DND-41 (cell line): Measurements from ENCODE around the gene C6.

Experiments
- ATAC-seq: fragments of 200-7000 bp; cut with Tn5 transposase; 3 replicates; pipeline ENCODE4 v1.9.1; 2021; ENCODE audit warnings: low read depth; ENCODE audit not compliant: insufficient read depth
- DNase-seq: peaks from one replicate; pipeline ENCODE4 v3.0.0-alpha.2; 2020
- H2AFZ ChIP-seq: 2 replicates; pipeline ENCODE4 v1.6.0; 2012; ENCODE audit warnings: low read depth, low read length
- H3K27ac ChIP-seq: 2 replicates; pipeline ENCODE4 v1.5.1; 2012; ENCODE audit warnings: low read length, inconsistent platforms
- H3K27me3 ChIP-seq: fragments of 200-600 bp; sonication (generic); 2 replicates; pipeline ENCODE4 v1.6.0; 2012; ENCODE audit warnings: low read length, mild to moderate bottlenecking, inconsistent platforms; ENCODE audit not compliant: insufficient read depth, poor library complexity
- H3K36me3 ChIP-seq: 2 replicates; pipeline ENCODE4 v1.5.1; 2012; ENCODE audit warnings: low read length, inconsistent platforms; ENCODE audit not compliant: insufficient read depth
- H3K4me1 ChIP-seq: 2 replicates; pipeline ENCODE4 v1.5.1; 2012; ENCODE audit warnings: mild to moderate bottlenecking, low read length; ENCODE audit not compliant: insufficient read depth
- H3K4me2 ChIP-seq: 2 replicates; pipeline ENCODE4 v1.6.0; 2012; ENCODE audit warnings: mild to moderate bottlenecking, moderate library complexity, low read length, inconsistent platforms; ENCODE audit not compliant: insufficient read depth
- H3K4me3 ChIP-seq, 2 experiments: fragments of 200-600 bp in 1 of 2; shearing (Covaris generic) in 1 of 2; 2 replicates each; pipeline ENCODE4 v1.5.1; 2012 to 2016; ENCODE audit warnings: inconsistent platforms in 2 of 2, low read length in 2 of 2, mild to moderate bottlenecking in 2 of 2, low read depth in 1 of 2, moderate library complexity in 1 of 2
- H3K79me2 ChIP-seq: 2 replicates; pipeline ENCODE4 v1.6.0; 2012; ENCODE audit warnings: low read length, inconsistent platforms; ENCODE audit not compliant: insufficient read depth
- H3K9ac ChIP-seq: 2 replicates; pipeline ENCODE4 v1.6.0; 2012; ENCODE audit warnings: low read depth, mild to moderate bottlenecking, inconsistent platforms, low read length, moderate library complexity
- H3K9me3 ChIP-seq: 2 replicates; pipeline ENCODE4 v1.5.1; 2012; ENCODE audit warnings: low read length, moderate library complexity, mild to moderate bottlenecking, inconsistent platforms; ENCODE audit not compliant: insufficient read depth, severe bottlenecking
- H4K20me1 ChIP-seq: 2 replicates; pipeline ENCODE4 v1.6.0; 2012; ENCODE audit warnings: low read length; ENCODE audit not compliant: insufficient read depth
- CTCF ChIP-seq: IDR thresholded peaks from 2 replicates; pipeline ENCODE4 v1.5.1; 2012; ENCODE audit warnings: borderline replicate concordance, low read length, moderate library complexity, mild to moderate bottlenecking; ENCODE audit not compliant: poor library complexity, severe bottlenecking; ENCODE audit errors: extremely low read depth
- EZH2 ChIP-seq: IDR thresholded peaks from 3 replicates; pipeline ENCODE4 v1.6.1; 2012; ENCODE audit warnings: borderline replicate concordance, low read depth, mild to moderate bottlenecking, moderate library complexity, low read length, inconsistent platforms; ENCODE audit not compliant: severe bottlenecking

The C6 gene

GRCh38 chr5:41250351-41250987 is 37.1 kb upstream of the C6 start:
- no peak overlapping the region for H3K4me2 ChIP-seq
- TF ChIP-seq EZH2 (no peak), CTCF (no peak)
- DNase-seq, result no peak
- H3K36me3 ChIP-seq, result no peaks in the 10 kb centered on the region
- ATAC-seq, result no peak
- no peaks in the 10 kb centered on the region for H3K4me1 ChIP-seq
- no peaks in the 10 kb centered on the region for H3K79me2 ChIP-seq
- no peak overlapping the region for H3K9ac ChIP-seq
- no peaks in the 10 kb centered on the region for H3K27me3 ChIP-seq
- no peak overlapping the region for H3K27ac ChIP-seq
- no peaks in the 10 kb centered on the region for H4K20me1 ChIP-seq
- H2AFZ ChIP-seq, result no peak overlapping the region
- H3K4me3 ChIP-seq, result no peak overlapping the region
- H3K9me3 ChIP-seq, result no peaks in the 10 kb centered on the region

GRCh38 chr5:41247135-41247534 is 33.8 kb upstream of the C6 start:
- Histone ChIP-seq H3K79me2 (no peaks in the 10 kb centered on the region), H3K27ac (no peak overlapping the region), H3K27me3 (no peaks in the 10 kb centered on the region), H3K9ac (no peak overlapping the region), H4K20me1 (no peaks in the 10 kb centered on the region), H2AFZ (no peak overlapping the region), H3K4me1 (no peaks in the 10 kb centered on the region), H3K4me3 (no peak overlapping the region), H3K9me3 (no peaks in the 10 kb centered on the region), H3K4me2 (no peak overlapping the region), H3K36me3 (no peaks in the 10 kb centered on the region)
- DNase-seq, result no peak
- no peak for ATAC-seq
- TF ChIP-seq EZH2 (no peak), CTCF (no peak)

- no peak for DNase-seq
- Histone ChIP-seq H3K4me2 (no peak overlapping the region), H3K4me3 (no peak overlapping the region), H3K27ac (no peak overlapping the region), H3K27me3 (no peaks in the 10 kb centered on the region), H3K79me2 (no peaks in the 10 kb centered on the region), H3K4me1 (no peaks in the 10 kb centered on the region), H2AFZ (no peak overlapping the region), H3K9me3 (no peaks in the 10 kb centered on the region), H4K20me1 (no peaks in the 10 kb centered on the region), H3K36me3 (no peaks in the 10 kb centered on the region), H3K9ac (no peak overlapping the region)
- TF ChIP-seq CTCF, result no peak
- no peak for TF ChIP-seq EZH2
- no peak for ATAC-seq
Measured at GRCh38 chr5:41246376-41246775, 33.0 kb upstream of the C6 start.
